Measurements from ENCODE around the gene LRRC4.

The LRRC4 gene

DNA sequence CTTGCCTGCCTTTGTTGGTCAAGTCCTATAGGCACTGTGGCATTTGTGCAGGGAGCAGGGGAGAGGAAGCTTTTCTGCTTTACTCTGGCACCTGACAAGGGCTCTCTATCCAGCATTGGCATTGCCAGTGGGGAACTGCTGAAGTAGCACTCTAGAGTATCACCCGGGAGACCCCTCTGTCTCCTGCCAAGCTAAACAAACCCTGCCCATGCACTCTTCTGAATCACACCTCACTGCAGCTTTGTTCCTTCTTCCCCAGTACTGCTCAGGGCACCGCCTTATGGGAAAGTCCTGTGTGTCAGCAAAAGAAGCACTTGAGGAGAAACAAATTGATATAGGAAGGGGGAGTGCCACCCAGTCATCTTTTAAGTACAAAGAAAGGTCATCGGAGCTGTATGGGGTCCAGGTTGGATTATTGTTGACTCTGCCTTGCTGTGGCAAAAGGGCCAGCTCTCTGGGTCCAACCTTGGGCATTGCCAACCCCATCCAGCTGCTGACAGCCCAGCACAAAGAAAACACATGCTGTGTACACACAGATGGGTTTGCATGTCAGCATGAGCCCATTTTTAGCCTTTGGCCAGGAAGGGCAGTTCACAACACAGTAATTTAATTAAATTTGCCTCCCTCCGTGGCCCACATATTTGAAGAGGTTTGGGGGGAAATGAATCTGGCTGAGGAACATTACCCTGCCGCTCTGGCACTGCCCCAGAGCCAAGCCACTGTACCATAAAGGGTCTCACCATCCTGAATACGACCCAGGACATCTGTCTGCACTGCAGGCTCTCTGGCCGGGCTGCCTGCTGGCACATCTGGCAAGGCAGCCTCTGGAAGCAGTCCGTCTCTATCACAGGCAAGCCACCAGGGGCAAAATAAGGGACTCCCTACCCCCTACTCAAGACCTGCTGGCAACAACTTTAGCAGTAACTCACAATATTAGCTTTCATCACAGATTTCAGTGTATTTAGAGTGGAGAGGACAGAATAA is 13.1 kb downstream of the LRRC4 start:
- peaks cover 20% of the 10 kb centered on the region for H3K36me3 Mint-ChIP-seq
- H3K27ac Mint-ChIP-seq, result no peak overlapping the region
- ATAC-seq (ENCODE audit: low read depth) (no peak), DNase-seq (ENCODE audit: low spot score in 2 of 2) (no peak)
- H3K4me1 Mint-ChIP-seq, result peaks cover 2% of the 10 kb centered on the region
- H3K4me3 Mint-ChIP-seq, result no peak overlapping the region
- no peaks in the 10 kb centered on the region for H3K9me3 Mint-ChIP-seq
- no peaks in the 10 kb centered on the region for H3K27me3 Mint-ChIP-seq

DNA sequence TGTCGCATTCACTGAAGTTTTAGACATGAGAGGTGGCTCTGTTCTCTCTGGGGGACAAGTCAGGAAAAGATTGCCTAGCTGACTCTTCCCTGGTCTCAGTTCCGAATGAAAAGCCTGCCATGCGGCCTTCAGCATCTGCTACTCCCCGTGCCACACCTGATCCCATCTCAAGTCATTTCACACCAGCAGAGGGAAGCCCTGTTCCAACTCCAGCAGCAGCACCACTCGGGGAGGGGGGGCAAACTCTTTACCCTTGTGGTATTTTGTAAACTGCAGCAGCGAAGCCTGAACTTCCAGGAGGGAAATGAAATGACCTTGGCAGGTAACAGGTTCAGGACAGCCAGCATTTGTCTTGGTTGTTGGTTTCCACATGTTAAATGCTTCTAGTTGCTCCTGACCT is 13.8 kb downstream of the LRRC4 start:
- peaks cover 2% of the 10 kb centered on the region for H3K4me1 Mint-ChIP-seq
- peaks cover 17% of the 10 kb centered on the region for H3K36me3 Mint-ChIP-seq
- DNase-seq (ENCODE audit: low spot score in 2 of 2) (no peak), ATAC-seq (ENCODE audit: low read depth) (no peak)
- no peaks in the 10 kb centered on the region for H3K27me3 Mint-ChIP-seq
- H3K9me3 Mint-ChIP-seq, result no peaks in the 10 kb centered on the region
- no peak overlapping the region for H3K27ac Mint-ChIP-seq
- H3K4me3 Mint-ChIP-seq, result no peak overlapping the region

DNA sequence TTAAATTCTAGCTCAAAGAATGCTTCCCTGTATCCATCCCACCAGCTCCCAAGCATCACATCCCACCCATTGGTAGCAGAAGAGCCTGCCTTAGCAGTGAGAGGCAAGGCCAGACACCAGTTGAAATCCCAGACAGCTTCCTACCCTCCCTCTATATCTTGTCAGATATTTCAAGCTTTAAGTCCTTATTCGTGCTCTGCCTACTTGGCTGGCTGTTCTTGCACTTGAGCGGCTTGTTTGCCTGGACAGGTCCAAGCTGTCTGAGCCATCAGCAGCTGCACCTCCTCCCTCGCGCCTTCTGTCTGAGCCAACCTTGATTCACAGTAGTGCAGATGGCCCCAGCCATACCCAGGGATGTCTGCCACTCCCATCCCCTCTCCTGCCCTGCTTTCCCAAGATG is 16.4 kb downstream of the LRRC4 start:
- Mint-ChIP-seq H3K4me1 (peaks cover 8% of the 10 kb centered on the region), H3K27ac (no peak overlapping the region), H3K27me3 (no peaks in the 10 kb centered on the region), H3K4me3 (no peak overlapping the region), H3K36me3 (peaks cover 10% of the 10 kb centered on the region), H3K9me3 (no peaks in the 10 kb centered on the region)
- ATAC-seq (ENCODE audit: low read depth) (no peak), DNase-seq (ENCODE audit: low spot score in 2 of 2) (no peak)

GRCh38 chr7:128011131-128011661 is 20.0 kb downstream of the LRRC4 start:
- Mint-ChIP-seq H3K36me3 (peaks cover 12% of the 10 kb centered on the region), H3K4me1 (peaks cover 6% of the 10 kb centered on the region), H3K27me3 (no peaks in the 10 kb centered on the region), H3K27ac (no peak overlapping the region), H3K4me3 (no peak overlapping the region), H3K9me3 (no peaks in the 10 kb centered on the region)
- DNase-seq (ENCODE audit: low spot score in 2 of 2) (no peak), ATAC-seq (ENCODE audit: low read depth) (no peak)

DNA sequence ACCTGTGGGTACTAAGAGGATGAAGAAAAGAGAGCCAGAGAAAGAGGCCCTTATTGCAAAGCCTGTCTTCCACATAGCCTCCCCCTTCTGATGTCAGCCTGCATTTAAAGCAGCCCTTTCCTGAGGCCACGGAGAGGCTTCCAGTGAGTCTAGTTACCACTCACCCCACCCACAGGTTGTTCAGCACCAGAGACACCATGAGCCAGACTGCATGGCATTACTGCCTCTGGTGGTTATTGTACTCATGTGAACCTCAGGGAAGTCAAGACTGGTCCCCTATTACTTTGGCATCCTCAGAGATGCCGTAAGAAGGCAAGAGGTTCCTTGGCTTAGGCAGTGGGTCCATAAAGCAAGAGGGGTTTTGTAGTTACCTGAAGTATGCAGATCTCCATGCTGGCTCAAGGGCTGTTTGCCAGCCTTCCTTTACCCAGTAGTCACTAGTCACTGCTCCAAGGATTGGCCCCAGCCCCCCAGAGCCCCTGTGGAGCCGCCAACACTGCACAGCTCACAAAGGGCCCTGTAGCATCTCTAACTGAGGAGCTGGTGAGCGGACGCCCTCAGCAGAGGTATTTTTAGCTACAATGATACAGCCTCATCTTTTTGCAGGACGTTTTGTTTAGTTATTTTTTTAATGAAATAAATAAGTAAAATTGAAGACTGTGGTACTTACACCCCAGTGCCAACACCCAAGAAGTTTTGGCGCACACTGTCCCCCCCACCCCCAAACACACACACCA is 20.7 kb downstream of the LRRC4 start:
- Mint-ChIP-seq H3K27ac (no peak overlapping the region), H3K4me3 (no peak overlapping the region), H3K9me3 (no peaks in the 10 kb centered on the region), H3K36me3 (peaks cover 12% of the 10 kb centered on the region), H3K27me3 (no peaks in the 10 kb centered on the region), H3K4me1 (peaks cover 11% of the 10 kb centered on the region)
- no peak for ATAC-seq (ENCODE audit: low read depth)
- no peak for DNase-seq (ENCODE audit: low spot score in 2 of 2)

GRCh38 chr7:128008744-128009143 is 22.5 kb downstream of the LRRC4 start:
- no peak overlapping the region for H3K4me3 Mint-ChIP-seq
- peaks cover 29% of the 10 kb centered on the region for H3K4me1 Mint-ChIP-seq
- H3K27me3 Mint-ChIP-seq, result no peaks in the 10 kb centered on the region
- ATAC-seq (ENCODE audit: low read depth) (no peak), DNase-seq (ENCODE audit: low spot score in 2 of 2) (no peak)
- H3K9me3 Mint-ChIP-seq, result no peaks in the 10 kb centered on the region
- H3K36me3 Mint-ChIP-seq, result peaks cover 12% of the 10 kb centered on the region
- no peak overlapping the region for H3K27ac Mint-ChIP-seq

DNA sequence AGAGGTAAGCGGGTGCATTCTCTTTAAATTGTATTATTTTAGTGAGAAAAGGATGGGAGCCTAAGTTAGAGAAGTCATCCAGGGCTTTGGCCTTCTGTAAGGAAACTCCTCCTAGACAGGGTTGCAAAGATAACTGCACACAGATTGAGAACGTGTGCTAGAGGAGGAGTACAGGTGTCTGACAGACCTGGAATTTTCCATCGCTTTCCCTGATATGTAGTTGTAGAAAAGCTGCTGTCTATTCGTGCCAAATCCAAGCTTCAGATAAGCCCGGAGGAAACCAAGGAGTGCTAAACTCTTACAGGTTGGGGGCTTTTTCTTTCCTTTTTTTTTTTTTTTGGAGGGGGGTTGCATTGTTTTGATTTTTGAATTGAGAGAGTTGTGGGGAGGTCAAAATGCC is 23.1 kb downstream of the LRRC4 start:
- Mint-ChIP-seq H3K4me1 (peaks cover 35% of the 10 kb centered on the region), H3K27me3 (no peaks in the 10 kb centered on the region), H3K36me3 (peaks cover 12% of the 10 kb centered on the region), H3K27ac (no peak overlapping the region), H3K9me3 (no peaks in the 10 kb centered on the region), H3K4me3 (no peak overlapping the region)
- DNase-seq (ENCODE audit: low spot score in 2 of 2) (no peak), ATAC-seq (ENCODE audit: low read depth) (no peak)

DNA sequence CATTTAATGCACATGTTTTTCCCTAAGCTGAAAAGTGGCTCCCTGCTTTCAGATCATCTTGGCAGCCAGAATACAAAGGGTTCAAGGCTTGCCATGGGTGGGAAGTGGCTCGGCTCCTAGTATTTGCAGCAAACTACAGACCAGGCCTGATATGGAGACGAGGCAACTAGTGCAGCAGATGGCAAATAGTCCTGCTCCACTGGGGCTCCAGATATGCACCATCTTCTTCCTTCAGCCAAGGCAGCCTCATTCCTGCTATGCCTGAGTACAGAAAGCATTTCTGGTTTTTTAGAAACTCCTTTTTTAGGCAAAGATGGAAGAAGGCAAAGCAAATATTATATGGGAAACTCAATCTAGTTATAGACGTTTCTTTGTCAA is 23.9 kb downstream of the LRRC4 start:
- no peak overlapping the region for H3K27ac Mint-ChIP-seq
- peaks cover 12% of the 10 kb centered on the region for H3K36me3 Mint-ChIP-seq

DNA sequence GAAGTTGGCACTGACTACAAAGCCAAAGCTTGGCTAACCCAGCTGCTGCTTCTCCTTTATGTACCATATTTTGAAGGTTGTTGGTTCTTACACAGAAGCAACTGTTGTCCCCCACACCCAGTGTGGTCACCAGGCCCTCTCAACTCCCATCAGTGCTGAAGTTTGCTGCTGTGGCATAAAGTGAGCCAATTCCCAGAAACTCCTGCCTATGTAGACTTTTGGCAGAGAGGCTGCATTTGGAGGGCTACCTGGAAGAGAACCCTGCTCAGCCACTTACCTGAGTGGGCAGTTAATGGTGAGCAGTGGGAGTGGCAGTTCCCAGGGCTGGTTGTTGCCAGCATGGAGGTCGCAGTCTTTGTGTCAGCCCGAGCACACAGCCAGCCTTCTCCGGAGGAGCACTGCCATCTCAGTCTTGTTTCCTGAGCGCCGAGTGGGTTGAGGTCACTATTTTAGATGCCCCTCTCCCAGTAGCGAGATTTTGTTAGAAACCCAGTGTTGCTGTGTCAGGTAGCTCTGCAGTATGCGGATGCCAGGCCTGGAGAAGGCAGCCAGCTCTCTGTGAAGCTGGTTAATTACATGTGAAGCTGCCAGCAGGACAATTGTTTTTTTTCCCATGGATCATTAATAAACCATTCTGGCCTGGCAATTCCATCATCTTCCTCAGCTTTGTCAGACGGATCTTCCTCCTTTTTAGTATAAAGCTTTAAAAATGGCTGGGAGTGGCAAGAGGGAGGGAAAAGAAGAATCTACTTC is 24.5 kb downstream of the LRRC4 start:
- H3K27me3 Mint-ChIP-seq, result no peaks in the 10 kb centered on the region
- no peak overlapping the region for H3K27ac Mint-ChIP-seq
- H3K4me1 Mint-ChIP-seq, result peaks cover 44% of the 10 kb centered on the region
- peaks cover 12% of the 10 kb centered on the region for H3K36me3 Mint-ChIP-seq
- no peak for ATAC-seq (ENCODE audit: low read depth)
- no peak for DNase-seq (ENCODE audit: low spot score in 2 of 2)
- no peak overlapping the region for H3K4me3 Mint-ChIP-seq
- H3K9me3 Mint-ChIP-seq, result no peaks in the 10 kb centered on the region

More for the DNA sequence above, 23.9 kb downstream of the LRRC4 start:
- DNase-seq (ENCODE audit: low spot score in 2 of 2) (no peak), ATAC-seq (ENCODE audit: low read depth) (no peak)
- Mint-ChIP-seq H3K4me3 (no peak overlapping the region), H3K9me3 (no peaks in the 10 kb centered on the region), H3K4me1 (peaks cover 43% of the 10 kb centered on the region), H3K27me3 (no peaks in the 10 kb centered on the region)

- peaks cover 11% of the 10 kb centered on the region for H3K36me3 Mint-ChIP-seq
- no peak overlapping the region for H3K4me3 Mint-ChIP-seq
- H3K27ac Mint-ChIP-seq, result no peak overlapping the region
- no peak for ATAC-seq (ENCODE audit: low read depth)
- DNase-seq (ENCODE audit: low spot score in 2 of 2), result no peak
- H3K4me1 Mint-ChIP-seq, result peaks cover 44% of the 10 kb centered on the region
- no peaks in the 10 kb centered on the region for H3K27me3 Mint-ChIP-seq
- H3K9me3 Mint-ChIP-seq, result no peaks in the 10 kb centered on the region
These were observed 25.5 kb downstream of the LRRC4 start for GRCh38 chr7:128005759-128006159.

DNA sequence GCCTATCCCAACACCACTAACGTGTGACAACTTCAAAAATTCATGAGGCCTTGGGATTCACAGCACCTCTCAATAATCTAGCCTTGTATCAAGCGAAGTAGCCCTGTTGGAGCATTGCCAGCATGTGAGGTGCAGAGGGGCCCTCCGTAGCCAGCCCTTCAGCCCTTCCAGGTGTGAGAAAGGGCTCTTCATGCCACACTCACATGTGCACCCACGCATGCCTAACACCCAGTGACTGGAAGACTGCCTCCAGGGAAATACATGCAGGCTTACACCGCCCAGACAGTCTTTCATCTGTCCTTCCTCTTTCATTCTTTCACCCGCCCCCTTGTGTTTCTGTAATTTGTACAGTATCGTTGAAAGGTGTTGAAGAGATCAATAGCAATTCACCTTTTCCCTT is 26.1 kb downstream of the LRRC4 start:
- ATAC-seq (ENCODE audit: low read depth) (peak; percentile 85), DNase-seq (ENCODE audit: low spot score in 2 of 2) (peak in 1 of 2 donors; percentile 17)
- H3K4me1 Mint-ChIP-seq, result peaks cover 47% of the 10 kb centered on the region
- H3K4me3 Mint-ChIP-seq, result peak overlapping the region; percentile 55
- H3K9me3 Mint-ChIP-seq, result no peaks in the 10 kb centered on the region
- no peak overlapping the region for H3K27ac Mint-ChIP-seq
- H3K36me3 Mint-ChIP-seq, result peaks cover 9% of the 10 kb centered on the region
- H3K27me3 Mint-ChIP-seq, result no peaks in the 10 kb centered on the region

DNA sequence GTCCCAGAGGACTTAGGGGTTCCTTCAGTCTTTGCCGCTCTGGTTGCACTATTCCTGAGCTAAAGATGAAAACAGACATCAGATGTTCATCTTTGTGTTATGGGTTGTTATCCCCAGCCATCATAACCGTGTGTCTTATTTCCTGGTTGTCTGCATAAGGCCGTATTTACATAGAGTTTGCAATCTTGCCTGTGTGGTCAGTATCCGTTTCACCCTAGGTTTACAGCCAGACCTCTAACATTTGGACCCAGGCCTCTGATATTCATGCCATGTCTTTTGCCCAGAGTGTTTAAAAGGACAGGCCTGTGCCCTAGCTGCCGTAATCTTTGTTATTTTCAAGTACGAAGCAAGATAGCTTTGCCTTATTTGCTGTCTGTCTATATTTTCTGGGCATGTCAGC is 26.6 kb downstream of the LRRC4 start:
- Mint-ChIP-seq H3K36me3 (peaks cover 8% of the 10 kb centered on the region), H3K27ac (no peak overlapping the region), H3K9me3 (no peaks in the 10 kb centered on the region), H3K4me3 (no peak overlapping the region), H3K27me3 (no peaks in the 10 kb centered on the region), H3K4me1 (peaks cover 48% of the 10 kb centered on the region)
- DNase-seq (ENCODE audit: low spot score in 2 of 2), result no peak
- ATAC-seq (ENCODE audit: low read depth), result no peak

DNA sequence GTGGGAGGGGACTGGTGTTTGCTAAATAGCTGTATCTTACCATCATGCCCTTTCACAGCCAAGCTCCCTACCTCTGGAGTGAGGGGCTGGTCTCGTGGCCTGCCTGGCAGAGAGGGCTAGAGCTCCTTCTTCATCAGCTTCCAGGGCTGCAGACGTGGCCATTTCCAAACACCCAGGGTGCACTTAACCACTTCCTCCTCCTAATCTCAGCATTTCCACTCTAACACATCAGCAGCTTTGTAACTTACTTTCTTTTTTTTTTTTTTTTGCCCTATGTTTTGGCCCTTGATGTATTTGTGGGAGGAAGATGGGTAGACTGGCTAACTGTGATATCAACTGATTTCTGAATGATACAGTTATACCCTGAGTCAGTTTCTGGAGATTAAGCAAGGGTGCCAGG is 27.4 kb downstream of the LRRC4 start:
- peak overlapping the region; percentile 66 for H3K4me3 Mint-ChIP-seq
- DNase-seq (ENCODE audit: low spot score in 2 of 2) (no peak), ATAC-seq (ENCODE audit: low read depth) (no peak)
- peak overlapping the region; percentile 59 for H3K27ac Mint-ChIP-seq
- H3K36me3 Mint-ChIP-seq, result peaks cover 9% of the 10 kb centered on the region
- no peaks in the 10 kb centered on the region for H3K27me3 Mint-ChIP-seq
- H3K9me3 Mint-ChIP-seq, result no peaks in the 10 kb centered on the region
- peaks cover 54% of the 10 kb centered on the region for H3K4me1 Mint-ChIP-seq

GRCh38 chr7:128003167-128003566 is 28.1 kb downstream of the LRRC4 start:
- peaks cover 10% of the 10 kb centered on the region for H3K36me3 Mint-ChIP-seq
- H3K4me1 Mint-ChIP-seq, result peaks cover 58% of the 10 kb centered on the region
- no peaks in the 10 kb centered on the region for H3K9me3 Mint-ChIP-seq
- no peak for DNase-seq (ENCODE audit: low spot score in 2 of 2)
- H3K4me3 Mint-ChIP-seq, result peak overlapping the region; percentile 66
- no peaks in the 10 kb centered on the region for H3K27me3 Mint-ChIP-seq
- peak overlapping the region; percentile 59 for H3K27ac Mint-ChIP-seq
- ATAC-seq (ENCODE audit: low read depth), result peak; percentile 69

Data from memory B cell (primary cell).